ENCODE measurements around the gene RELA.

- TF ChIP-seq CTCF (IDR thresholded peaks at IDR 0.05) (no peak), EZH2 (IDR thresholded peaks at IDR 0.05; ENCODE audit: borderline replicate concordance, insufficient read depth, low read depth, low read length, poor library complexity, severe bottlenecking) (no peak)
Observed at GRCh38 chr11:65615229-65615949, 47.3 kb downstream of the RELA start, which contains the start of gene PCNX3.

Measured in B cell (primary cell).